IPS-15b (cell line): ENCODE measurements around the gene CIB4.

Experiments
- H3K27me3 ChIP-seq: one replicate; pipeline ENCODE4 v1.6.1; 2013; ENCODE audit warnings: low read length; ENCODE audit not compliant: control insufficient read depth, insufficient read depth
- H3K36me3 ChIP-seq: one replicate; pipeline ENCODE4 v1.6.1; 2013; ENCODE audit warnings: low read length; ENCODE audit not compliant: control insufficient read depth, insufficient read depth
- H3K4me1 ChIP-seq: one replicate; pipeline ENCODE4 v1.6.1; 2013; ENCODE audit warnings: mild to moderate bottlenecking, low read length; ENCODE audit not compliant: control insufficient read depth, insufficient read depth
- H3K4me3 ChIP-seq: one replicate; pipeline ENCODE4 v1.5.1; 2013; ENCODE audit warnings: low read depth, low read length
- H3K9ac ChIP-seq: one replicate; pipeline ENCODE4 v1.6.1; 2013; ENCODE audit warnings: low read depth, mild to moderate bottlenecking, low read length
- H3K9me3 ChIP-seq: one replicate; pipeline ENCODE4 v1.6.1; 2013; ENCODE audit warnings: mild to moderate bottlenecking, low read length; ENCODE audit not compliant: control insufficient read depth, insufficient read depth

Gene CIB4

GRCh38 chr2:26575836-26576564, 65.2 kb downstream of the CIB4 start:
- Histone ChIP-seq H3K4me1 (peaks cover 5% of the 10 kb centered on the region), H3K9me3 (no peaks in the 10 kb centered on the region), H3K9ac (no peak overlapping the region), H3K27me3 (peaks cover 8% of the 10 kb centered on the region), H3K4me3 (no peak overlapping the region), H3K36me3 (no peaks in the 10 kb centered on the region)

- H3K36me3 ChIP-seq = no peaks in the 10 kb centered on the region
- H3K9ac ChIP-seq = no peak overlapping the region
- no peak overlapping the region for H3K4me3 ChIP-seq
- peaks cover 13% of the 10 kb centered on the region for H3K27me3 ChIP-seq
- no peaks in the 10 kb centered on the region for H3K9me3 ChIP-seq
- H3K4me1 ChIP-seq = peaks cover 5% of the 10 kb centered on the region
Observed at GRCh38 chr2:26574900-26575560, 66.1 kb downstream of the CIB4 start.

- no peaks in the 10 kb centered on the region for H3K9me3 ChIP-seq
- H3K36me3 ChIP-seq = no peaks in the 10 kb centered on the region
- peaks cover 8% of the 10 kb centered on the region for H3K4me1 ChIP-seq
- H3K4me3 ChIP-seq = no peak overlapping the region
- H3K9ac ChIP-seq = no peak overlapping the region
- H3K27me3 ChIP-seq = peaks cover 19% of the 10 kb centered on the region
Observed at GRCh38 chr2:26574066-26574899, 66.9 kb downstream of the CIB4 start.

GRCh38 chr2:26573241-26573925, 67.8 kb downstream of the CIB4 start:
- Histone ChIP-seq H3K9ac (no peak overlapping the region), H3K36me3 (no peaks in the 10 kb centered on the region), H3K9me3 (no peaks in the 10 kb centered on the region), H3K4me1 (peaks cover 8% of the 10 kb centered on the region), H3K4me3 (no peak overlapping the region), H3K27me3 (peaks cover 19% of the 10 kb centered on the region)

- no peaks in the 10 kb centered on the region for H3K36me3 ChIP-seq
- H3K9me3 ChIP-seq = no peaks in the 10 kb centered on the region
- no peak overlapping the region for H3K9ac ChIP-seq
- H3K4me3 ChIP-seq = no peak overlapping the region
- H3K27me3 ChIP-seq = peaks cover 15% of the 10 kb centered on the region
- peaks cover 10% of the 10 kb centered on the region for H3K4me1 ChIP-seq
Observed at GRCh38 chr2:26572591-26572990, 68.6 kb downstream of the CIB4 start.

GRCh38 chr2:26571316-26571715, 69.8 kb downstream of the CIB4 start:
- Histone ChIP-seq H3K4me3 (no peak overlapping the region), H3K27me3 (peaks cover 11% of the 10 kb centered on the region), H3K4me1 (peaks cover 7% of the 10 kb centered on the region), H3K36me3 (no peaks in the 10 kb centered on the region), H3K9me3 (no peaks in the 10 kb centered on the region), H3K9ac (no peak overlapping the region)

- H3K4me1 ChIP-seq = peaks cover 7% of the 10 kb centered on the region
- H3K9me3 ChIP-seq = no peaks in the 10 kb centered on the region
- H3K9ac ChIP-seq = no peak overlapping the region
- H3K36me3 ChIP-seq = no peaks in the 10 kb centered on the region
- no peak overlapping the region for H3K4me3 ChIP-seq
- H3K27me3 ChIP-seq = peaks cover 15% of the 10 kb centered on the region
Observed at GRCh38 chr2:26570083-26570430, 71.1 kb downstream of the CIB4 start.

- peaks cover 18% of the 10 kb centered on the region for H3K27me3 ChIP-seq
- H3K4me1 ChIP-seq = peaks cover 7% of the 10 kb centered on the region
- H3K4me3 ChIP-seq = no peak overlapping the region
- no peak overlapping the region for H3K9ac ChIP-seq
- no peaks in the 10 kb centered on the region for H3K36me3 ChIP-seq
- H3K9me3 ChIP-seq = no peaks in the 10 kb centered on the region
Observed at GRCh38 chr2:26569216-26570082, 71.7 kb downstream of the CIB4 start.

- Histone ChIP-seq H3K4me1 (peaks cover 7% of the 10 kb centered on the region), H3K9me3 (no peaks in the 10 kb centered on the region), H3K4me3 (no peak overlapping the region), H3K36me3 (no peaks in the 10 kb centered on the region), H3K9ac (no peak overlapping the region), H3K27me3 (peaks cover 29% of the 10 kb centered on the region)
Observed at GRCh38 chr2:26568076-26568890, 72.9 kb downstream of the CIB4 start.

GRCh38 chr2:26567534-26567933, 73.6 kb downstream of the CIB4 start:
- Histone ChIP-seq H3K9me3 (no peaks in the 10 kb centered on the region), H3K9ac (no peak overlapping the region), H3K4me3 (no peak overlapping the region), H3K4me1 (peaks cover 9% of the 10 kb centered on the region), H3K27me3 (peaks cover 36% of the 10 kb centered on the region), H3K36me3 (no peaks in the 10 kb centered on the region)
